Vagina (tissue), 2 donors: ENCODE data around the gene PSME1.

Experiments
- POLR2A ChIP-seq, 2 donors: fragments of 450-650 bp; IDR thresholded peaks; one replicate each; pipeline ENCODE4 v1.6.1; 2017; ENCODE audit warnings: antibody characterized with exemption in 2 of 2, mild to moderate bottlenecking in 2 of 2, moderate library complexity in 2 of 2
- TF ChIP-seq, protein P1 (sequence below), 3 experiments: fragments of 450-650 bp in 2 of 3; fragments of 200-600 bp in 1 of 3; sonication (generic) in 1 of 3; IDR thresholded peaks; one replicate each; pipeline ENCODE4 v1.5.1; 2017 to 2019; ENCODE audit warnings: antibody characterized with exemption in 3 of 3, mild to moderate bottlenecking in 2 of 3, moderate library complexity in 2 of 3

DNA sequence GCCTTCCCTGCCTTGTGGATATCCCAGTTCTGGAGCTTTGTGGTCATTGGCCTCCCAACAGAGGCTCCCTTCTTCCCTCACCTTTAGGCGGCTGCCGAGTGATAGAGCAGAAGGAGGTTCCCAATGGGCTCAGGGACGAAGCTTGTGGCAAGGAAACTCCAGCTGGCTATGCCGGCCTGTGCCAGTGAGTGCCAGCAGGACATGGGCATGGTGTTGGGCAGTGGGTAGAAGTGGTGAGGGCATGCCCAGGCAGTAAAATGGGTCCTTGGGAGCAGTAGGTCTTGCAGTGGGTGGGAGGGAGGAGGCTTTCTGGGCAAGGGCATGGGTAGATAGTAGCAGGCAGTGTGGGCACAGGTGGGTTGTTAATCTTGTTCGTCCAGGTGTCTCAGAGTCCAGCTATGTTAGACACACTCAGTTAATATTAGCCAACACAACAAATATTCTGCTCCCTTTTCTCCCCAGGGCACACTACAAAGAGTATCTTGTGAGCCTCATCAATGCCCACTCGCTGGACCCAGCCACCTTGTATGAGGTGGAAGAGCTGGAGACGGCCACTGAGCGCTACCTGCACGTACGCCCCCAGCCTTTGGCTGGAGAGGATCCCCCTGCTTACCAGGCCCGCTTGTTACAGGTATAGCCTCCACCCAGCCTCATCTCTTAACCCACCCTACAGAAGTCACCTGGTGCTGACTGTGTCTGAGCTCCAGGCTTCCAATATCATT lies 23.9 kb downstream of the PSME1 start:
- TF ChIP-seq POLR2A (IDR thresholded peaks at IDR 0.05) = no peak
- TF ChIP-seq, protein P1, sequence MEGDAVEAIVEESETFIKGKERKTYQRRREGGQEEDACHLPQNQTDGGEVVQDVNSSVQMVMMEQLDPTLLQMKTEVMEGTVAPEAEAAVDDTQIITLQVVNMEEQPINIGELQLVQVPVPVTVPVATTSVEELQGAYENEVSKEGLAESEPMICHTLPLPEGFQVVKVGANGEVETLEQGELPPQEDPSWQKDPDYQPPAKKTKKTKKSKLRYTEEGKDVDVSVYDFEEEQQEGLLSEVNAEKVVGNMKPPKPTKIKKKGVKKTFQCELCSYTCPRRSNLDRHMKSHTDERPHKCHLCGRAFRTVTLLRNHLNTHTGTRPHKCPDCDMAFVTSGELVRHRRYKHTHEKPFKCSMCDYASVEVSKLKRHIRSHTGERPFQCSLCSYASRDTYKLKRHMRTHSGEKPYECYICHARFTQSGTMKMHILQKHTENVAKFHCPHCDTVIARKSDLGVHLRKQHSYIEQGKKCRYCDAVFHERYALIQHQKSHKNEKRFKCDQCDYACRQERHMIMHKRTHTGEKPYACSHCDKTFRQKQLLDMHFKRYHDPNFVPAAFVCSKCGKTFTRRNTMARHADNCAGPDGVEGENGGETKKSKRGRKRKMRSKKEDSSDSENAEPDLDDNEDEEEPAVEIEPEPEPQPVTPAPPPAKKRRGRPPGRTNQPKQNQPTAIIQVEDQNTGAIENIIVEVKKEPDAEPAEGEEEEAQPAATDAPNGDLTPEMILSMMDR (IDR thresholded peaks at IDR 0.05) = no peak
